A673 (cell line): ENCODE results near the gene PGAP2. TPM values are rescaled to one million over a fixed set of nuclear protein-coding genes. Genes with fewer than 3 reads are reported as not detected.

ENCODE experiments used
- BruUV-seq: library from RNA; stranded (reverse); fragments of 400-500 nt; replicated peaks from 2 replicates; lab custom pipeline; 2021; lab: Mats Ljungman, UMichigan
- CTCF ChIA-PET: fragments of 300-600 bp; sonication (Branson Sonifier 250); formaldehyde crosslinking; loops from one replicate; lab custom pipeline; 2022; ENCODE audit warnings: antibody characterized with exemption; lab: Charles Lee
- POLR2A ChIA-PET: fragments of 300-600 bp; sonication (Branson Sonifier 250); formaldehyde crosslinking; loops from one replicate; lab custom pipeline; 2022; ENCODE audit warnings: antibody characterized with exemption; ENCODE audit not compliant: low non-redundant PET; lab: Charles Lee
- DNase-seq: peaks from one replicate; pipeline ENCODE4 v3.0.0-alpha.2; 2015; ENCODE audit warnings: low spot score
- H3K27ac ChIP-seq: fragments of 200-600 bp; sonication (generic); 2 replicates; pipeline ENCODE4 v1.5.1; 2016; ENCODE audit warnings: mixed run types, low read depth, mild to moderate bottlenecking, mixed read lengths, antibody characterized with exemption, low read length; ENCODE audit not compliant: poor library complexity, severe bottlenecking
- H3K27me3 ChIP-seq: fragments of 200-600 bp; sonication (generic); replicated peaks from 2 replicates; pipeline ENCODE4 v1.6.1; 2017; ENCODE audit warnings: mixed run types, low read depth, mild to moderate bottlenecking, mixed read lengths, antibody characterized with exemption, low read length; ENCODE audit not compliant: insufficient read depth, poor library complexity
- H3K36me3 ChIP-seq: fragments of 200-600 bp; sonication (generic); 2 replicates; pipeline ENCODE4 v1.6.1; 2016; ENCODE audit warnings: mixed run types, mild to moderate bottlenecking, mixed read lengths, antibody characterized with exemption, low read length; ENCODE audit not compliant: insufficient read depth, poor library complexity, severe bottlenecking
- H3K4me1 ChIP-seq: fragments of 200-600 bp; sonication (generic); 2 replicates; pipeline ENCODE4 v1.6.1; 2017; ENCODE audit warnings: mixed run types, mild to moderate bottlenecking, mixed read lengths, antibody characterized with exemption, low read length; ENCODE audit not compliant: insufficient read depth, poor library complexity, severe bottlenecking
- H3K4me3 ChIP-seq: fragments of 200-600 bp; sonication (generic); 2 replicates; pipeline ENCODE4 v1.5.1; 2016; ENCODE audit warnings: low read depth, mixed run types, mild to moderate bottlenecking, mixed read lengths, low read length; ENCODE audit not compliant: poor library complexity, severe bottlenecking
- H3K9me3 ChIP-seq: fragments of 200-600 bp; sonication (generic); 2 replicates; pipeline ENCODE4 v1.6.1; 2016; ENCODE audit warnings: mixed run types, low read depth, mild to moderate bottlenecking, mixed read lengths, antibody characterized with exemption, low read length; ENCODE audit not compliant: poor library complexity, severe bottlenecking
- EZH2 ChIP-seq: fragments of 200-600 bp; sonication (generic); IDR thresholded peaks from 2 replicates; pipeline ENCODE4 v1.6.1; 2017; ENCODE audit warnings: borderline replicate concordance, low read depth, mild to moderate bottlenecking, mixed read lengths, antibody characterized with exemption, low read length; ENCODE audit not compliant: poor library complexity, severe bottlenecking
- intact Hi-C: fragments of 100-400 bp; cut with micrococcal nuclease; formaldehyde crosslinking; loops from one replicate; pipeline ENCODE4 v1.10.0; 2022; ENCODE audit not compliant: unreplicated experiment
- total RNA-seq: library from RNA; stranded (reverse); gene quantifications from 2 replicates; pipeline ENCODE4 v1.2.3, GENCODE V29; 2021
- TF ChIP-seq, protein P1 (sequence below): fragments of 300-800, 200-600 bp; sonication (generic); conservative IDR thresholded peaks from 2 replicates; pipeline ENCODE4 v1.5.1; 2017; ENCODE audit warnings: low read depth, mild to moderate bottlenecking, antibody characterized with exemption, low read length, moderate library complexity, mixed read lengths

The PGAP2 gene
- total RNA-seq, 1 experiment from 2014 or later: 16.2 TPM

DNA sequence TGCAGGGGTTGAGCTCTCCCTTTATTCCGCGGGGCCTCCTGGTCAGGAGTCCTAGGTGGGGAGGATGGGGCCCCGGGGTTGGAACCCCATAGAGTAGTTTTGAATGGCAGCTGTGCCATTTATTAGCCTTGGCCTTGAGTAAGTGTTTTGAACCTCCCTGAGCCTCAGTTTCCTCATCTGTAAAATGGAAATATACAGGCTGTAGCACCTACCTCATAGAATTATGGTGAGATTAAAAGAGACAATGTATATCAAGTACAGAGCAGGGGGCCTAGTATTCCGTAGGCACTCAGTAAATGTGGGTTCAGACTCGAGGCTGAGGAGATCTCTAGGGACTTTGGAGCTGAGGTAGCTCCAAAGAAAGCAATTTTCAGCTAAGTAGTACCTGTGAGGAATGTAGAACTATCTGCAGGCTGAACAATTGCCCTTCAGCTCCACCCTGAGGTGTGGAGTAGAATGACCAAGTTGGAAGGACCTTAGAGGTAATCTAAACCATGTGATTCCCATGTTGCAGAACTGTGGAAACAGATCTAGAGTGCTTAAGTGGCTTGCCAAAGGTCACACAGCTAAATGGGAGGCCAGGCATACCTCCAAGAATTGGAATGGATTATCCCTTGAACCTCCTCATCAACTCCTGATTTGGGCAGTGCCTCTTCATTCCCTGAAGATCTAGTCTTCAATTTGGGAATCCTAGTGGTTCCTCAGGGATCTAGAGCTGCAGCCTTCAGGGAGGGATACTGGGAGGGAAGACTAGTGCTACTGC, 682 bp downstream of the PGAP2 start:
- H3K27ac ChIP-seq: no peak overlapping the region
- peak overlapping the region; percentile 71 for H3K4me3 ChIP-seq
- CTCF ChIA-PET: interaction anchor here (0.6 kb wide), 1 partner anchor 112 kb away, joined by 3 read pairs; no protein-coding TSS in a partner anchor
- POLR2A ChIA-PET: no interaction called here
- no peaks in the 10 kb centered on the region for H3K27me3 ChIP-seq
- no peak for TF ChIP-seq EZH2
- TF ChIP-seq, protein P1, sequence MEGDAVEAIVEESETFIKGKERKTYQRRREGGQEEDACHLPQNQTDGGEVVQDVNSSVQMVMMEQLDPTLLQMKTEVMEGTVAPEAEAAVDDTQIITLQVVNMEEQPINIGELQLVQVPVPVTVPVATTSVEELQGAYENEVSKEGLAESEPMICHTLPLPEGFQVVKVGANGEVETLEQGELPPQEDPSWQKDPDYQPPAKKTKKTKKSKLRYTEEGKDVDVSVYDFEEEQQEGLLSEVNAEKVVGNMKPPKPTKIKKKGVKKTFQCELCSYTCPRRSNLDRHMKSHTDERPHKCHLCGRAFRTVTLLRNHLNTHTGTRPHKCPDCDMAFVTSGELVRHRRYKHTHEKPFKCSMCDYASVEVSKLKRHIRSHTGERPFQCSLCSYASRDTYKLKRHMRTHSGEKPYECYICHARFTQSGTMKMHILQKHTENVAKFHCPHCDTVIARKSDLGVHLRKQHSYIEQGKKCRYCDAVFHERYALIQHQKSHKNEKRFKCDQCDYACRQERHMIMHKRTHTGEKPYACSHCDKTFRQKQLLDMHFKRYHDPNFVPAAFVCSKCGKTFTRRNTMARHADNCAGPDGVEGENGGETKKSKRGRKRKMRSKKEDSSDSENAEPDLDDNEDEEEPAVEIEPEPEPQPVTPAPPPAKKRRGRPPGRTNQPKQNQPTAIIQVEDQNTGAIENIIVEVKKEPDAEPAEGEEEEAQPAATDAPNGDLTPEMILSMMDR: peak; percentile 42
- no TSS peak for BruUV-seq
- peaks cover 5% of the 10 kb centered on the region for H3K4me1 ChIP-seq
- intact Hi-C loops: no loop called here
- no peaks in the 10 kb centered on the region for H3K36me3 ChIP-seq
- H3K9me3 ChIP-seq: no peaks in the 10 kb centered on the region
- peak; percentile 43 for DNase-seq

DNA sequence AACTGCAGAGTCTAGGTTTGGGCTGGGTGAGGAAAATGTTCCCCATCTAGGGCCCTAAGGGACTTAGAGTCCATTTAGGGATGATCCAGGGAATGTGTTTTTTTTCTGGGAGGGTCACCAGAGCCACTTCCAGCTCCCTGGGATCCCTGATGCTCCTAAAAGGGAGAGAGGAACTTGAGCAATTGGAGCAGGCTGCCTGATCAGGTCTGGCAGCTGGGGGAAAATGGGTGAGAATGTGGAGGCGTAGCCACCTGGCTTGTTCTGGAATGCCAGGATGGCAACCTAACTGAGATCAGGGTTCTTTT, 1.2 kb downstream of the PGAP2 start:
- Histone ChIP-seq H3K9me3 (no peaks in the 10 kb centered on the region), H3K27ac (no peak overlapping the region), H3K27me3 (no peaks in the 10 kb centered on the region), H3K4me1 (peaks cover 5% of the 10 kb centered on the region), H3K36me3 (no peaks in the 10 kb centered on the region), H3K4me3 (no peak overlapping the region)
- no TSS peak for BruUV-seq
- ChIA-PET POLR2A (no interaction called here), CTCF (no interaction called here)
- intact Hi-C loops: no loop called here
- TF ChIP-seq EZH2: no peak
- TF ChIP-seq, protein P1: no peak
- no peak for DNase-seq

DNA sequence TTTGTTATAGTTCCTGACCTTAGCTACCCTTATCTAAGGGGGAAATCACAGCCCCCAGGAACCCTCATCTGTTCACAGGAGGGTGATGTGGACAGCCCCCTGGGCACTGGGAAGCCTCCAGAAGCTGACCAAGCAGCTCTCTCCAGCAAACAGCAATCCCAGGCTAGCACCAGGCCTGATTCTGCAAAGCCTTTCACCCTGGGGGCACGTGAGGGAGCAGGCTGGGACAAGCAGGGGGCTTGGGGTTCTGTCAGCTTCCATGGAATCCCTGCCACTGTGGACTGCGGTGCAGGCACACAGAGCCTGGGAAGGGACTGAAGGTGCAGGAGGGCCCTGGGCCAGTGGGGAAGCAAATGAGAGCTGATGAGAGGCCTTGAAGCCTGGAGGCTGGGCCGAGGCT, 2.1 kb downstream of the PGAP2 start:
- BruUV-seq: no TSS peak
- no peak for DNase-seq
- ChIA-PET POLR2A (no interaction called here), CTCF (no interaction called here)
- H3K27me3 ChIP-seq: no peaks in the 10 kb centered on the region
- H3K4me3 ChIP-seq: no peak overlapping the region
- H3K36me3 ChIP-seq: no peaks in the 10 kb centered on the region
- peaks cover 5% of the 10 kb centered on the region for H3K4me1 ChIP-seq
- intact Hi-C loops: no loop called here
- H3K27ac ChIP-seq: no peak overlapping the region
- H3K9me3 ChIP-seq: no peaks in the 10 kb centered on the region
- no peak for TF ChIP-seq EZH2
- TF ChIP-seq, protein P1: no peak
